H9 (cell line): ENCODE measurements around the gene MDFIC. TPM values are rescaled to one million over a fixed set of nuclear protein-coding genes. Genes with fewer than 3 reads are reported as not detected.

Experiments used
- DNase-seq: peaks from one replicate; pipeline ENCODE4 v3.0.0-alpha.2; 2017
- H2AFZ ChIP-seq: one replicate; pipeline ENCODE4 v1.6.1; 2013; ENCODE audit warnings: mild to moderate bottlenecking, low read length, control low read depth, moderate library complexity
- H2AK5ac ChIP-seq: 2 replicates; pipeline ENCODE4 v1.6.1; 2013; ENCODE audit warnings: low read length, control low read depth, mixed read lengths; ENCODE audit not compliant: insufficient read length
- H2BK120ac ChIP-seq: one replicate; pipeline ENCODE4 v1.6.1; 2013; ENCODE audit warnings: low read depth, mild to moderate bottlenecking, low read length, control low read depth, inconsistent platforms; ENCODE audit not compliant: poor library complexity, severe bottlenecking
- H2BK12ac ChIP-seq: 2 replicates; pipeline ENCODE4 v1.6.1; 2013; ENCODE audit warnings: low read length, control low read depth, mixed read lengths, low read depth; ENCODE audit not compliant: insufficient read length
- H2BK15ac ChIP-seq: 2 replicates; pipeline ENCODE4 v1.6.1; 2013; ENCODE audit warnings: low read depth, low read length, control low read depth
- H2BK20ac ChIP-seq: one replicate; pipeline ENCODE4 v1.6.1; 2013; ENCODE audit warnings: low read depth, mild to moderate bottlenecking, low read length, control low read depth, inconsistent platforms; ENCODE audit not compliant: poor library complexity, severe bottlenecking
- H2BK5ac ChIP-seq: 2 replicates; pipeline ENCODE4 v1.6.1; 2013; ENCODE audit warnings: low read length, control low read depth, mixed read lengths; ENCODE audit not compliant: insufficient read length
- H3K14ac ChIP-seq: 2 replicates; pipeline ENCODE4 v1.6.1; 2013; ENCODE audit warnings: low read length, control low read depth; ENCODE audit not compliant: insufficient read depth
- H3K18ac ChIP-seq: 2 replicates; pipeline ENCODE4 v1.6.1; 2013; ENCODE audit warnings: low read depth, mild to moderate bottlenecking, mixed read lengths, low read length, control low read depth; ENCODE audit not compliant: insufficient read length
- H3K23ac ChIP-seq: 2 replicates; pipeline ENCODE4 v1.6.1; 2013; ENCODE audit warnings: low read length, control low read depth, mixed read lengths, low read depth; ENCODE audit not compliant: insufficient read length
- H3K23me2 ChIP-seq: 2 replicates; pipeline ENCODE4 v1.6.1; 2013; ENCODE audit warnings: low read depth, mild to moderate bottlenecking, mixed read lengths, low read length, control low read depth; ENCODE audit not compliant: insufficient read length, poor library complexity, severe bottlenecking
- H3K27ac ChIP-seq: 2 replicates; pipeline ENCODE4 v1.5.1; 2013; ENCODE audit warnings: low read length, control low read depth, mixed read lengths, low read depth; ENCODE audit not compliant: insufficient read length
- H3K27me3 ChIP-seq: 2 replicates; pipeline ENCODE4 v1.6.1; 2013; ENCODE audit warnings: low read length, control low read depth, inconsistent platforms; ENCODE audit not compliant: insufficient read depth
- H3K4ac ChIP-seq: 2 replicates; pipeline ENCODE4 v1.6.1; 2013; ENCODE audit warnings: low read depth, mild to moderate bottlenecking, control low read depth, inconsistent platforms, low read length, moderate library complexity
- H3K4me1 ChIP-seq: 2 replicates; pipeline ENCODE4 v1.6.1; 2013; ENCODE audit warnings: low read length, control low read depth, inconsistent platforms; ENCODE audit not compliant: insufficient read depth
- H3K4me2 ChIP-seq: 2 replicates; pipeline ENCODE4 v1.6.1; 2013; ENCODE audit warnings: low read length, control low read depth, mixed read lengths; ENCODE audit not compliant: insufficient read length, insufficient read depth
- H3K56ac ChIP-seq: 2 replicates; pipeline ENCODE4 v1.6.1; 2013; ENCODE audit warnings: low read depth, mild to moderate bottlenecking, mixed read lengths, low read length, control low read depth; ENCODE audit not compliant: insufficient read length
- H3K79me1 ChIP-seq: 2 replicates; pipeline ENCODE4 v1.6.1; 2013; ENCODE audit warnings: low read depth, mild to moderate bottlenecking, moderate library complexity, low read length, control low read depth, inconsistent platforms; ENCODE audit not compliant: insufficient read depth, poor library complexity, severe bottlenecking
- H3K79me2 ChIP-seq: 2 replicates; pipeline ENCODE4 v1.6.1; 2013; ENCODE audit warnings: low read length, control low read depth, inconsistent platforms; ENCODE audit not compliant: insufficient read depth
- H3K9ac ChIP-seq: 2 replicates; pipeline ENCODE4 v1.6.1; 2013; ENCODE audit warnings: low read length, control low read depth, mixed read lengths; ENCODE audit not compliant: insufficient read length; ENCODE audit errors: extremely low read depth
- H3K9me3 ChIP-seq: one replicate; pipeline ENCODE4 v1.6.1; 2013; ENCODE audit warnings: low read depth, low read length, inconsistent platforms; ENCODE audit not compliant: control insufficient read depth
- H3T11ph ChIP-seq: one replicate; pipeline ENCODE4 v1.6.1; 2013; ENCODE audit warnings: mild to moderate bottlenecking, low read length, control low read depth, inconsistent platforms
- H4K20me1 ChIP-seq: one replicate; pipeline ENCODE4 v1.6.1; 2013; ENCODE audit not compliant: control insufficient read depth, insufficient read length, insufficient read depth
- H4K5ac ChIP-seq: 2 replicates; pipeline ENCODE4 v1.6.1; 2013; ENCODE audit warnings: low read depth, mild to moderate bottlenecking, mixed read lengths, low read length, control low read depth; ENCODE audit not compliant: insufficient read length
- H4K8ac ChIP-seq: replicated peaks from 2 replicates; pipeline ENCODE4 v1.6.1; 2013; ENCODE audit warnings: low read length, control low read depth, mixed read lengths, low read depth; ENCODE audit not compliant: insufficient read length
- H4K91ac ChIP-seq: 2 replicates; pipeline ENCODE4 v1.6.1; 2013; ENCODE audit warnings: low read depth, mild to moderate bottlenecking, moderate library complexity, mixed read lengths, low read length, control low read depth; ENCODE audit not compliant: insufficient read length
- H3K27ac Mint-ChIP-seq, 3 experiments: 2 replicates in 2 of 3; 3 replicates in 1 of 3; pipeline ENCODE4 v1.8.0; 2020 to 2021; ENCODE audit warnings: mixed read lengths in 3 of 3, mild to moderate bottlenecking in 1 of 3, moderate library complexity in 1 of 3
- H3K27me3 Mint-ChIP-seq: 2 replicates; pipeline ENCODE4 v1.8.0; 2021; ENCODE audit warnings: low read depth, mild to moderate bottlenecking, moderate library complexity, mixed read lengths
- H3K36me3 Mint-ChIP-seq, 3 experiments: 2 replicates in 2 of 3; 3 replicates in 1 of 3; pipeline ENCODE4 v1.8.0; 2020 to 2021; ENCODE audit warnings: low read depth in 3 of 3, mixed read lengths in 3 of 3; ENCODE audit not compliant: insufficient read depth in 1 of 3
- H3K4me1 Mint-ChIP-seq, 2 experiments: 2 replicates each; pipeline ENCODE4 v1.8.0; 2020; ENCODE audit warnings: mixed read lengths in 2 of 2
- H3K4me3 Mint-ChIP-seq, 2 experiments: 2 replicates in 1 of 2; 3 replicates in 1 of 2; pipeline ENCODE4 v1.8.0; 2020 to 2021; ENCODE audit warnings: mild to moderate bottlenecking in 2 of 2, mixed read lengths in 2 of 2, moderate library complexity in 1 of 2
- H3K9me3 Mint-ChIP-seq, 2 experiments: 2 replicates in 1 of 2; 3 replicates in 1 of 2; pipeline ENCODE4 v1.8.0; 2020; ENCODE audit warnings: mild to moderate bottlenecking in 2 of 2, mixed read lengths in 2 of 2, moderate library complexity in 1 of 2
- CTCF ChIP-seq: fragments of 200-600 bp; sonication (generic); conservative IDR thresholded peaks from 3 replicates; pipeline ENCODE4 v1.8.0; 2021; ENCODE audit warnings: antibody characterized with exemption, mild to moderate bottlenecking
- WGBS: extraction: QIAGEN DNeasy Blood & Tissue Kit; methylation state at CpG from one replicate; pipeline ENCODE4 v1.1.7; 2013; ENCODE audit warnings: missing lambda C conversion rate, low lambda C conversion rate, mixed read lengths; ENCODE audit not compliant: insufficient read length; ENCODE audit errors: extremely low coverage; 5-methylcytosine and 5-hydroxymethylcytosine counted together
- total RNA-seq: library from RNA; stranded (reverse); gene quantifications from 2 replicates; pipeline ENCODE4 v1.2.1, GENCODE V29; 2021

MDFIC gene
- total RNA-seq, 1 experiment from 2014 or later = 2.0 TPM

GRCh38 chr7:114988026-114988425, 66.1 kb downstream of the MDFIC start:
- Histone ChIP-seq H3K4me1 (peaks cover 7% of the 10 kb centered on the region), H3K56ac (no peak overlapping the region), H3K23ac (no peak overlapping the region), H2AK5ac (no peak overlapping the region), H3K4ac (no peak overlapping the region), H2BK120ac (no peak overlapping the region), H3K79me1 (no peaks in the 10 kb centered on the region), H3K18ac (no peak overlapping the region), H2BK5ac (no peak overlapping the region), H4K20me1 (no peaks in the 10 kb centered on the region), H3K4me2 (no peak overlapping the region), H3K9me3 (no peaks in the 10 kb centered on the region), H4K91ac (no peak overlapping the region), H3K23me2 (no peaks in the 10 kb centered on the region), H4K8ac (no peak overlapping the region), H3K14ac (no peak overlapping the region), H4K5ac (no peak overlapping the region), H2BK20ac (no peak overlapping the region), H3T11ph (no peak overlapping the region), H2BK15ac (no peak overlapping the region), H3K27me3 (no peaks in the 10 kb centered on the region), H2BK12ac (no peak overlapping the region), H3K79me2 (no peaks in the 10 kb centered on the region), H3K27ac (no peak overlapping the region), H3K9ac (no peak overlapping the region), H2AFZ (no peak overlapping the region)
- Mint-ChIP-seq H3K4me3 (no peak overlapping the region), H3K4me1 (peaks cover 19 to 23% of the 10 kb centered on the region in 2 experiments), H3K27me3 (no peaks in the 10 kb centered on the region), H3K27ac (no peak overlapping the region), H3K9me3 (peaks cover 0 to 4% of the 10 kb centered on the region in 2 experiments; a peak in 3 of 5 replicates), H3K36me3 (peaks cover 0 to 6% (median 0%) of the 10 kb centered on the region in 3 experiments; a peak in 2 of 7 replicates)
- WGBS = no CpG with 5 or more reads among the region's 1 CpG
- no peak for DNase-seq
- no peak for TF ChIP-seq CTCF
